ENCODE measurements around the gene ZMYND8. TPM values are rescaled to one million over a fixed set of nuclear protein-coding genes. Genes with fewer than 3 reads are reported as not detected.
"Not testable (repeated sequence)": the region's sequence is repeated elsewhere in the genome, so short reads cannot be mapped to it uniquely, and the experiment has no call there.

Gene ZMYND8
- total RNA-seq, 1 donor = 20.3 TPM

- TF ChIP-seq CTCF (IDR thresholded peaks at IDR 0.05; ENCODE audit: insufficient read depth, low read depth, low read length) = peak; percentile 84
- H3K4me3 ChIP-seq (ENCODE audit: low read depth, low read length) = no peak overlapping the region
- DNase-seq (ENCODE audit: low read depth) = peak; percentile 75
Observed at GRCh38 chr20:47205577-47206123, 150.8 kb downstream of the ZMYND8 start.

- not testable (repeated sequence) for H3K4me3 ChIP-seq (ENCODE audit: low read depth, low read length); DNase-seq (ENCODE audit: low read depth)
Observed at GRCh38 chr20:47204850-47205122, 151.7 kb downstream of the ZMYND8 start.

GRCh38 chr20:47204008-47204849 lies 152.3 kb downstream of the ZMYND8 start:
- DNase-seq (ENCODE audit: low read depth) = peak; percentile 49
- H3K4me3 ChIP-seq (ENCODE audit: low read depth, low read length) = no peak overlapping the region
- TF ChIP-seq CTCF (IDR thresholded peaks at IDR 0.05; ENCODE audit: insufficient read depth, low read depth, low read length) = no peak

GRCh38 chr20:47202733-47203667 lies 153.5 kb downstream of the ZMYND8 start:
- H3K4me3 ChIP-seq (ENCODE audit: low read depth, low read length) = no peak overlapping the region
- TF ChIP-seq CTCF (IDR thresholded peaks at IDR 0.05; ENCODE audit: insufficient read depth, low read depth, low read length) = no peak
- no peak for DNase-seq (ENCODE audit: low read depth)

GRCh38 chr20:47201074-47201730 lies 155.3 kb downstream of the ZMYND8 start:
- DNase-seq (ENCODE audit: low read depth) = no peak
- no peak overlapping the region for H3K4me3 ChIP-seq (ENCODE audit: low read depth, low read length)
- no peak for TF ChIP-seq CTCF (IDR thresholded peaks at IDR 0.05; ENCODE audit: insufficient read depth, low read depth, low read length)

- no peak for DNase-seq (ENCODE audit: low read depth)
- no peak for TF ChIP-seq CTCF (IDR thresholded peaks at IDR 0.05; ENCODE audit: insufficient read depth, low read depth, low read length)
- no peak overlapping the region for H3K4me3 ChIP-seq (ENCODE audit: low read depth, low read length)
Observed at GRCh38 chr20:47198996-47199552, 157.4 kb downstream of the ZMYND8 start.

Data from fibroblast of villous mesenchyme (primary cell).